SK-N-SH treated with all-trans-retinoic acid at 6 μM for 48 hours (cell line): ENCODE data around the gene MARK1.

Experiments
- ATAC-seq: fragments of 200-7000 bp; cut with Tn5 transposase; 3 replicates; pipeline ENCODE4 v1.9.1; 2020; ENCODE audit warnings: mild to moderate bottlenecking, moderate library complexity
- ARNTL ChIP-seq: fragments of 450-650 bp; formaldehyde crosslinking; IDR thresholded peaks from 2 replicates; pipeline ENCODE4 v1.5.0; 2020; ENCODE audit warnings: low read depth, mild to moderate bottlenecking, moderate library complexity, borderline replicate concordance
- BACH2 ChIP-seq: fragments of 250-450 bp; sonication (Bioruptor Pico); IDR thresholded peaks from 2 replicates; pipeline ENCODE4 v1.9.0; 2021; ENCODE audit warnings: mild to moderate bottlenecking, borderline replicate concordance
- CREB5 ChIP-seq: fragments of 250-450 bp; sonication (Bioruptor Pico); IDR thresholded peaks from 2 replicates; pipeline ENCODE4 v1.5.1; 2020; ENCODE audit warnings: low read depth, mild to moderate bottlenecking, moderate library complexity
- CSDC2 ChIP-seq: fragments of 250-450 bp; sonication (Bioruptor Pico); IDR thresholded peaks from 2 replicates; pipeline ENCODE4 v1.5.0; 2020; ENCODE audit warnings: mild to moderate bottlenecking, moderate library complexity
- CSRNP3 ChIP-seq: fragments of 250-450 bp; sonication (Bioruptor Pico); IDR thresholded peaks from 2 replicates; pipeline ENCODE4 v1.5.1; 2021; ENCODE audit warnings: mild to moderate bottlenecking, moderate library complexity
- ESRRG ChIP-seq: fragments of 250-450 bp; sonication (Bioruptor Pico); IDR thresholded peaks from 2 replicates; pipeline ENCODE4 v1.6.1; 2021; ENCODE audit warnings: mild to moderate bottlenecking
- GLIS3 ChIP-seq: fragments of 250-450 bp; sonication (Bioruptor Pico); IDR thresholded peaks from 2 replicates; pipeline ENCODE4 v1.5.0; 2020; ENCODE audit warnings: mild to moderate bottlenecking, moderate library complexity
- ISL1 ChIP-seq: fragments of 250-450 bp; sonication (Bioruptor Pico); IDR thresholded peaks from 2 replicates; pipeline ENCODE4 v2.1.2; 2022; ENCODE audit warnings: mild to moderate bottlenecking, moderate library complexity
- OSR1 ChIP-seq: fragments of 250-450 bp; sonication (Bioruptor Pico); IDR thresholded peaks from 2 replicates; pipeline ENCODE4 v1.8.0; 2022; ENCODE audit warnings: moderate library complexity, mild to moderate bottlenecking, inconsistent platforms
- PATZ1 ChIP-seq: fragments of 250-450 bp; sonication (Bioruptor Pico); IDR thresholded peaks from 2 replicates; pipeline ENCODE4 v1.8.0; 2020; ENCODE audit warnings: mild to moderate bottlenecking, moderate library complexity, borderline replicate concordance
- PPARA ChIP-seq: fragments of 250-450 bp; sonication (Bioruptor Pico); IDR thresholded peaks from 2 replicates; pipeline ENCODE4 v1.5.0; 2020; ENCODE audit warnings: mild to moderate bottlenecking, borderline replicate concordance
- RARB ChIP-seq: fragments of 250-450 bp; sonication (Bioruptor Pico); IDR thresholded peaks from 2 replicates; pipeline ENCODE4 v1.8.0; 2021; ENCODE audit warnings: mild to moderate bottlenecking, moderate library complexity
- SNAI2 ChIP-seq: fragments of 250-450 bp; sonication (Bioruptor Pico); IDR thresholded peaks from 2 replicates; pipeline ENCODE4 v1.5.0; 2020; ENCODE audit warnings: mild to moderate bottlenecking, moderate library complexity
- TCF4 ChIP-seq: fragments of 250-450 bp; sonication (Bioruptor Pico); IDR thresholded peaks from 2 replicates; pipeline ENCODE4 v1.8.0; 2021; ENCODE audit warnings: mild to moderate bottlenecking, moderate library complexity, borderline replicate concordance
- TOX ChIP-seq: fragments of 250-450 bp; sonication (Bioruptor Pico); IDR thresholded peaks from 2 replicates; pipeline ENCODE4 v1.8.0; 2021; ENCODE audit warnings: mild to moderate bottlenecking, moderate library complexity, borderline replicate concordance
- ZC3H10 ChIP-seq: fragments of 250-450 bp; sonication (Bioruptor Pico); IDR thresholded peaks from 2 replicates; pipeline ENCODE4 v1.5.1; 2021; ENCODE audit warnings: mild to moderate bottlenecking, moderate library complexity
- ZFP3 ChIP-seq: fragments of 250-450 bp; sonication (Bioruptor Pico); IDR thresholded peaks from 2 replicates; pipeline ENCODE4 v1.5.0; 2020; ENCODE audit warnings: mild to moderate bottlenecking, moderate library complexity
- ZFP30 ChIP-seq: fragments of 450-650 bp; formaldehyde crosslinking; IDR thresholded peaks from 2 replicates; pipeline ENCODE4 v1.5.0; 2022; ENCODE audit warnings: mild to moderate bottlenecking, moderate library complexity
- ZNF565 ChIP-seq: fragments of 450-650 bp; formaldehyde crosslinking; conservative IDR thresholded peaks from 2 replicates; pipeline ENCODE4 v1.5.0; 2020; ENCODE audit warnings: low read depth, mild to moderate bottlenecking, moderate library complexity
- ZNF70 ChIP-seq: fragments of 450-650 bp; formaldehyde crosslinking; IDR thresholded peaks from 2 replicates; pipeline ENCODE4 v1.5.0; 2020; ENCODE audit warnings: mild to moderate bottlenecking, moderate library complexity
- ZNF8 ChIP-seq: fragments of 450-650 bp; formaldehyde crosslinking; IDR thresholded peaks from 2 replicates; pipeline ENCODE4 v1.5.0; 2020; ENCODE audit warnings: mild to moderate bottlenecking, moderate library complexity

The MARK1 gene

GRCh38 chr1:220529521-220530020 lies 1.6 kb downstream of the MARK1 start:
- TF ChIP-seq ZNF565 (CRISPR knock-in tag): no peak
- TF ChIP-seq ARNTL (CRISPR knock-in tag): no peak
- TF ChIP-seq CSRNP3: no peak
- TF ChIP-seq, all 23 proteins: peak for 0
- peak; percentile 4; the same call in 2 of the 3 replicates for ATAC-seq

- no peak for ATAC-seq
Observed at GRCh38 chr1:220533504-220534109, 5.7 kb downstream of the MARK1 start.

GRCh38 chr1:220544901-220545303 lies 17.0 kb downstream of the MARK1 start:
- TF ChIP-seq ZNF70 (CRISPR knock-in tag) (no peak), TOX (CRISPR knock-in tag) (no peak), CREB5 (CRISPR knock-in tag) (no peak), OSR1 (no peak), ZNF8 (CRISPR knock-in tag) (no peak), TCF4 (CRISPR knock-in tag) (no peak)
- ATAC-seq: peak; percentile 82

More at GRCh38 chr1:220533504-220534109, 5.7 kb downstream of the MARK1 start:
- TF ChIP-seq GLIS3 (CRISPR knock-in tag) (no peak), PPARA (no peak), CSRNP3 (no peak), SNAI2 (CRISPR knock-in tag) (no peak), CSDC2 (CRISPR knock-in tag) (no peak), BACH2 (CRISPR knock-in tag) (no peak), RARB (no peak), ZC3H10 (CRISPR knock-in tag) (no peak), PATZ1 (CRISPR knock-in tag) (no peak), TOX (CRISPR knock-in tag) (no peak), ZNF565 (CRISPR knock-in tag) (no peak), ISL1 (CRISPR knock-in tag) (no peak), ARNTL (CRISPR knock-in tag) (no peak), ZFP3 (CRISPR knock-in tag) (no peak), TCF4 (CRISPR knock-in tag) (no peak), ZFP30 (CRISPR knock-in tag) (no peak), CREB5 (CRISPR knock-in tag) (no peak), ESRRG (CRISPR knock-in tag) (no peak), ZNF8 (CRISPR knock-in tag) (no peak), ZNF70 (CRISPR knock-in tag) (no peak)
